H54 (cell line): ENCODE results near the gene KAZALD1.
A peak's percentile ranks its signal among the peaks of the same experiment; 100 is the strongest.

Source experiments
- DNase-seq: peaks from one replicate; pipeline ENCODE4 v3.0.0; 2011; ENCODE audit warnings: low spot score, mixed read lengths; ENCODE audit not compliant: insufficient read length
- FAIRE-seq: peaks from 3 replicates; lab custom pipeline; 2011; peaks lifted over from hg19 to GRCh38; lab: Jason Lieb, UNC
- POLR2A ChIP-seq: IDR thresholded peaks from 2 replicates; pipeline ENCODE4 v1.6.1; 2011; ENCODE audit warnings: low read depth, mild to moderate bottlenecking, low read length

Gene KAZALD1

DNA sequence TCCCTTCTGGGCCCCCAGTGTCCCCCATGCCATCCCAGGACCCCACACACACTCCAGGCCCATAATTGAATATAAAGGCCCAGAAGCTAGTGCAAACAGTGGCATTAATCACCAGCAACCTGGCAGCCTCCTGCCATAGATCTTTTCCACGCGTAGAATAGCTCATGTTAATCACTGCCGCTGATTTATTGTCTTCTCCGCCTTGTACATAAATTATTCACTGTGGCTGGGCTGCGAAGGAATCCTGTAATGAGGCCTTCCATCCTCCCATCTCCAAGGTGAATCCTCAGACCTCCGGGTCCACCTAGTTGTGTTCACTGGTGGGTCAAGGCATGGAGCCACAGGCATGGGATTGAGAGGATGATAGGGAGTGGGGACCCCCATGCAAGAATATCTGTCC lies 33.2 kb downstream of the KAZALD1 start:
- no peak for DNase-seq
- no peak for TF ChIP-seq POLR2A
- no peak for FAIRE-seq

DNA sequence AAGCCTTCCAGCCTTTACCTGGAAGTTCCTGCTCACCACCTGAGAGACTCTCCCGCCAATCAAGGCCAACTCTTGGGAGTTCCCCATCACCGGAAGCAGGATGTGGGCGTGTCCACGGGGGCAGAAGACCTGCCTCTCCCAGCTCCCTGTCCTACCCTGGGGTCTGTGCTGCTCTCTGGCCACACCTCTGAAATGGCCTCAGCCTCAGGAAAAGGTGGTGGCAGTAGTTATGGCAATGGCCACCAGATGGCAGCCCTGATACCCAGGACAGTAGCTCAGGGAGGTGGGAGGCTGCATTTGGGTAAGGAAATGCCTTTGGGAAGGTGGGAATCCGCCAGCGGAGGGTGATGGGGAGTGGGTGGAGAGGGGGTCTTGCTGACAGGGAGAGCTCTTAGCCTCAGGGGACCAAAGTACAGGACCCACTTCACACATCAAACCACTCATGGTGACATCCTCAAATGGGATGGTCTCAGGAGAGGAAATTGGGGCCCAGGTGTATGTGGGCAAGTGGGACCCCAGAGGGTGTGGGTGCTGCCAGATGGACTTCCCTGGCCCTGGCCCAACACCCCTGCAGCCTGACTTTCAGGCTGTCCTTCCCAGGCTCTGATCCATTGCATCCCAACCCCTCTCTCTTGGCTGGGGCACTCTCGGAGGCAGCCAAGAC lies 33.9 kb downstream of the KAZALD1 start:
- TF ChIP-seq POLR2A = no peak
- no peak for FAIRE-seq
- peak; percentile 87 for DNase-seq

DNA sequence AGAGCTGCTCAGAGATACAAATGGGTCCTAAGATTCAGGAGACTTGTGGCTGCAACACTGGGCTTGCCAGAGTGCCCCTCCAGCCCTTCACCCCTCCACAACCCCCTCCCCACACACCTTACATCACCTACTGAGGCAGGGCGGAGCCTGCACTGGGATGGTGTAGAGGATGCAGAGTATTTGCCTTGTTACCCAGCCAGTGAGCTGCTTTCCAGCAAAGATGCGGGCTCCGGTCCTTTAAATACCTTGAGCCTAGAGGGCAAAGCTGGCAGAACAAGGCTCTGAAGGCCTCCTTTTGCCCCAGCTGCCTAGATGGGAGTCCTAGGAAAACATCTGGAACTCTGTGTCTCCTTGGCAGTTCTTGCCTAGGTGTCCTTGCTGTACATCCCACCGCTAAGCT lies 34.6 kb downstream of the KAZALD1 start:
- no peak for FAIRE-seq
- no peak for TF ChIP-seq POLR2A

DNA sequence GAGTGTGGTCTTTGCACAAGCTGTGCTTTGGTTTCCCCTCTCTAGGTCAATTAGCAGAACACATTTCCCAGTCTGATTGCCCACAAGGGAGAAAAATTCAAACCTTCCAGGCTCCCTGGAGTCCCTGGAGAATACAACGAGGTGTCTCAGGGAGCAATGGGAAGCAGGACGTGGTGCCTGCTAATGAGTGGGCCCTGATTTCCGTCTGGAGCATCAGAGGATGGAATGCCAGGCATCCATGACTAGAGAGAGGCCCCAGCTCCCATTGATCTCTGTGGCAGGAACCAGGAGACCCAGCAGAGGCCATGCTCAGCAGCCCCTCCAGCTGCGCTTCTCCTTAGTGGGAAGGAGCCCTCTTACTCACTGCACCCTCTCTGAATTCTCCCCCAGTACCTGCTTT lies 36.1 kb downstream of the KAZALD1 start:
- TF ChIP-seq POLR2A = no peak
- DNase-seq (no peak), FAIRE-seq (no peak)

More for the DNA sequence above, 34.6 kb downstream of the KAZALD1 start:
- no peak for DNase-seq

DNA sequence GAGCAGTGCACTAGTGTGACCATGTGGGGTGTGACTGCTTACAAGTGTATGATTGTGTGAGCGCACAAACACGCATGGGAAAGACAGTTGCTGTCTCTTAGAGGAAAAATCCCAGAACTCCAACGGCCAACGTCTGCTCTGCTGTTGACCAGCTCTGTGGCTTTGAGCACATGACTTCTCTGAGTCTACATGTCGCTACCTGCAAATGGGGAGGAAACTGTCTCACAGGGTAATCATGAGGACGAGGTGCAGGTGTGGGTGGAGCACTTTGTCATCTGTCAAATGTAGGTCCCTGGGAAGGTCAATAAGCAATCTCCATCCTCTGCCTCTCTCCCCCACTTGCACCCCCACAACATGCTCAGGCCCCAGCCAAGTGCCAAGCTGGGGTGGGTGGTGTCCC lies 38.1 kb downstream of the KAZALD1 start:
- FAIRE-seq (no peak), DNase-seq (no peak)
- no peak for TF ChIP-seq POLR2A

DNA sequence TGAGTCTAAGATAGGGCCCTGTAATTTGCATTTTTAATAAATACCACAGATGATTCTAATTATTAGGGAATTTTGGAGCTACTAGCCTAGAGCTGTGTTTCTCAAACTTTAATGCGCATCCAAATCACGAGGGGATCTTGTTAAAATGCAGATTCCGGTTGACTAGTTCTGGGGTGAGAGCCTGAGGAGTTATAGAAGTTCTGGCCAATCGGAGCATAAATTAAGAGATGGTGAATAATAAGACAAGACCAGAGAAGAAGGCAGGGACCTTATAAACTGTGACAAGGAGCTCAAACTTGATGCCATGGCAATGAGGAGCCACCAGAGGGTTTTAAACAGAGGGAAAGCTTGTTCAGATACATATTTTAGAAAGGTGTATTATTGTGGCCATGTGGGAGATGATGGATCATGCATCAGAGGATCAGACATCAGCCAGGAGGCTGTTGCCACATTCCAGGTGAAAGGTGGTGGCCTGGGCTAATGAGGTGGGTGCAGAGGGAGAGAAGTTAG lies 39.6 kb downstream of the KAZALD1 start:
- FAIRE-seq (no peak), DNase-seq (no peak)
- TF ChIP-seq POLR2A = no peak

DNA sequence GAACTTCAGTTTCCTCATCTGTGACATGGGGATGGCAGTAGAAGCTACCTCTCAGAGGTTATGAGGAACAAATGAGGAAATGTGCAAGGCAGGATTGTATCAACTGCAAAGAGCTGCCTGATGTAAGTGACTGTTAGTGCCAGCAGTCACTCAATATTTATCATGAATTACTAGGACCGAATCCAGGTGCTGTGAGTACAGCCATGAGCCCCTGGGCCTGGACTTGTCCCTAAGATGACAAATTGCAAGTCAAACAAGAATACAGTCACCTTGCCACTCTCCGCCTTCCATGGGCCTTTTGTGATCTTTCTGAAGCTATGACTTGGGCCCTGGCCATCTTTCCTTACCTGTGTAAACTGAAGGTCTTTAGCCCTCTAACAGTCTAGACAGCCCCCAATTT lies 41.6 kb downstream of the KAZALD1 start:
- DNase-seq (no peak), FAIRE-seq (no peak)
- TF ChIP-seq POLR2A = no peak

DNA sequence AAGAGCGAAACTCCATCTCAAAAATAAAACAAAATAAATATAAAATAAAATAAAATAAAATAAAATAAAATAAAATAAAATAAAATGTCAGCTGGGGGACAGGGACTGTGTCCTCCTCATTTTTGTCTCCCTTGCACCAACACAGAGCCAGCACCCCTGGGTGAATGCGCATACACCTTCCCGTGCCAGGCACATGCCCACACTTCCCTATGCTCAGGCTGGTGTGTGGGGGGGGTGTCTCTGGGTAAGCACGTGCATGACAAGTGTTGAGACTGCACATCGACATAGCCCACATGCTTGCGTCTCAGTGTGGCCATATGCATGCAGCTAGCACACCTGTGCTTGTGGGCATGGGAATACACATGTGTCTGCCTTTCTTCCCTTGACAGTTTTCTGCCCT lies 44.6 kb downstream of the KAZALD1 start:
- FAIRE-seq = no peak
- TF ChIP-seq POLR2A = no peak
- DNase-seq = no peak

DNA sequence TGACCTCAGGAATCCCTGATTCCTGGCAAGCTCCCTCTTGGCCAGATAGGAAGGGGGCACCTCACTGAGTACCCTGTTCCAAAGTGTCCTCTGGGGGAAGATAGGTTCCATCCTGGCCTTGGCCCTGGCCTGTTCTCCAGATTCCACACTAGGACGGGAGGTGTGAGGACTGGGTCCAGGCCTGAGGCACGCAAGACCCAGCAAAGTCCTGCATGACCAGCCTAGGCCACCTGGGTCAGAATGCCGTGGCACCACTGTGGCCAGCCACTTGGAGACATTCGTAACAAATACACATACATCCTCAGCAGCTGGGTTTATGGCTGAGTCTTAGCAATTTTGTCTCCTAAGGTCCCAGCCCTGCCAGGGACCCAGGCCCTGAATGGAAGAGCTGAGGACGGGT lies 46.0 kb downstream of the KAZALD1 start:
- no peak for TF ChIP-seq POLR2A

DNA sequence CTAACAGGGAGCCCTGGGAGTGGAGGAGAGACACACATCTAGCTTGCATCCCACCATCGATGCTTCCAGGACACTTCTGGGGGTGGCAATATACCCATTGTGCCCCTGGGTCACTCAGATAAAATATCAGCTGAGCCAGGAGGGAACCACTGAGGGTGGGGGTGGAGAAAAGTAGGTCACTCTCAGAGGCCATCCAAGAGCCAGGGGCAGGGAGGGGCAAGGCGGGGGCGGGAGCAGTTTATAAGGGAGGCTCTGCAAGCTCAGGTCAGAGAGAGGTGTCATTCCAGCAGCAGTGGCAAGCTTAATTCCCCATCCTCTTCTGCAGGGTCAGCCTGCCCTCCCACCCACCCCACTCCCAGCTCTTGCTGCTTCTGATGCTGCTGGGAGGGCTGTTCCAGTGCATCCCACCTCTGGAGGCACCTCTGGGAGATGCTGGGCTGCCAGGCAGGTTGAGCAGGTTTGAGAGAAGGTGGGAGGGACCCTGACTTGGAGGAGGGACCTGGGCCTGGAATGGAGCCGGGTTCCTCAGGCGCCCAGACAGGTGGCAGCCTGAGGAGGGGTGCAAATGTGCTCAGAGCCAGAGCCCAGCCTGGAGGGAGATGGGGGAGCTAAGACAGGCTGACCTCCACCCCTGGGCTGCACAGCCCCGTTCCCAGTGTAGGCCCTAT lies 49.2 kb downstream of the KAZALD1 start:
- DNase-seq (no peak), FAIRE-seq (no peak)
- no peak for TF ChIP-seq POLR2A

More for the DNA sequence above, 46.0 kb downstream of the KAZALD1 start:
- DNase-seq (no peak), FAIRE-seq (no peak)

DNA sequence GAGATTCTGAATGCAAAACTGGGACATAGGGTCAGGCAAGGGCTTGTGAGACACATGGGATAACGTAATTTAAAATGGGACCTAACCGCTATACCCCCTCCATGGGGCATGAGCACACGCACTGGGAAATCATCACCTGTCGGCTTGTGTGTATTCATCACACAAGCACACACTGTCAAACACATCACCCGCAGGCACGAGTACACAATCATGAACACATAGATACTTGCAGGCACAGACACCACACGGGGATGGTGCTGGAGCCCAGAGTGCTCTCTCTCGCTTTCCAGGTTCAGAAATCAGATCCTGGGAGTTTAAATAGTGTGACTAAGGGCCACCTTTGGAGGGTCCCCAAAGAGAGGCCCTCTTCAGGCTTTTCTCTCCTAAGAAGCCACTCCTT lies 49.8 kb downstream of the KAZALD1 start:
- TF ChIP-seq POLR2A = no peak
- no peak for FAIRE-seq
- no peak for DNase-seq

DNA sequence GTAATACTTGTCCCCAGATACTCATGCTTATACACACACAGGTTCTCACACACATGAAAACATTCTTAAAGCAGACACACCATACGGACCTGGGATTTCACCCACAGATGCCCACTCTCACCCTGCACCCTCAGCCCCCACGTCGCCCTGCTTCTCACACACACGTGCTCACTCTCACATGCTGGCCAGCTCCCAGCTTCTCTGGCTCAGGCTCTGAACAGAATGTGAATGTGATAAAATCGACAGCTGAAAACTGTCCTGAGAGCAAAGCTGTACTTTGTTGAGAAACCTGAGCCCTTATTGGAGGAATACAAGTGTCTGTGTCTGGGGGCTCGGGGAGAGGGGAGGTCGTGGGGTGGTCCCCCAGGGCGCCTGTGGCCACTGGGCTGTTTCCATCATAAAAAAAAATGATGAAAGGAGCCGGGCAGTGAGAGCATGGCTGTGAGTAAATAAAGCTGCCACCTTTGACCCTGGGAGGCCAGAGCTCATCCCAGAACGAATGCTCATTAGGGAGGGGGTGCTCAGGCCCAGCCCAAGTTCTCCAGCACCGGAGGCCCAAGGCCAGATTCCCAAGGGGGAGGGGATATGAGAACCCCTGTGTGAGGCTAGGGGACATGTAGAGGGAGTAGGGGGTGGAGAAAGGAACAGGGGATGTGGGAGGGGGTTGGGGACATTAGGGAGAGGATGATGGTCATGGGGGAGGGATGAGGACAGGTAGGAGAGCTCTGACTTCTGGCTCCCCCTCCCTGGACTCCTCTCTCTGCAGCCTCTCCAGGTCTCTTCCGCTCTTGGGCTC lies 51.2 kb downstream of the KAZALD1 start:
- FAIRE-seq = no peak
- TF ChIP-seq POLR2A = no peak
- DNase-seq = no peak

DNA sequence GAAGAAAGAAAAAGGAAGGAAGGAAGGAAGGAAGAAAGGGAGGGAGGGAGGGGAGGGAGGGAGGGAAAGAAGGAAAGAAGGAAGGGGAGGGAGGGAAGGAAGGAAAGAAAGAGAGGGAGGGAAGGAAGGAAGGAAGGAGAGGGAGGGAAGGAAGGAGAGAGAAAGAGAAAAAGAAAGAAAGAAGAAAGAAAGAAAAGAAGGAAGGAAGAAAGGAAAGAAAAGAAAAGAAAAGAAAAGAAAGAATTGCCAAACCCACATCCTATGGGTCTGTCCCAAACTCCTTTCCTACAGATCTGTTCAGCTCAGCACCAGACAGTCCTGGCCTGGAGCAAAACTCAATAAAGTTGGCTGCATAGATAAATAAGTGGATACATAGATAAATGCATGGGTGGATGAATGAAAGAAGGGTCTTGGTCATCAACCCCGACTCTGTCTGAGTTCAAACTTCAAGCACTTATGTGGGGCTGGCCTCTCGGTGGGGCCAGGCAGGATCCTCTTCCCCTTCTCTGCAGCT lies 52.2 kb downstream of the KAZALD1 start:
- no peak for DNase-seq
- no peak for TF ChIP-seq POLR2A
- FAIRE-seq = no peak

DNA sequence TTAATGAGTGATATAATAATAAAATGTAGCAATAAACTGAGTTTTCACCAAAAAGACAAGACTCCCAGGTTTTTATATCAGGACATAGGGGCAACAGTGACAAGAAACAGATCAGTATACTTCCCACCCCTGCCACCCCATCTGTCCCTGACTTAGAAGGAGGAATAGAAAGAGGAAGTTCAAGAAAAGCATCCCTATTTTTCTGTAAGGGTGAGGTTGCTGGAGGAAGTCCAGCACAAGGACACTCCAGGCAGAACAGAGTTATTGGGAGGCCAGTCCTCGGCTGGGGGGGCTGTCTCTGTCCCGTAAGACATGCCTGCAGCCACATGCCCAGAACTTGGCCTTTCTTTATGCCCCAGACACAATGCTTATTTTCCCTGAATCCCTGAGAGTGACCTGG lies 52.9 kb downstream of the KAZALD1 start:
- no peak for TF ChIP-seq POLR2A
- no peak for DNase-seq
- no peak for FAIRE-seq
